Measurements from ENCODE around the gene TOX2.

TOX2 gene

GRCh38 chr20:43977962-43978361 lies 63.3 kb downstream of the TOX2 start:
- DNase-seq: no peak

- DNase-seq: no peak
Measured at GRCh38 chr20:43979576-43980105, 65.0 kb downstream of the TOX2 start.

- DNase-seq: no peak
Measured at GRCh38 chr20:43981540-43981939, 66.9 kb downstream of the TOX2 start.

- DNase-seq: no peak
Measured at GRCh38 chr20:43982016-43982415, 67.4 kb downstream of the TOX2 start.

GRCh38 chr20:43982886-43983285 lies 68.2 kb downstream of the TOX2 start:
- DNase-seq: no peak

- DNase-seq: no peak
Measured at GRCh38 chr20:43983359-43983758, 68.7 kb downstream of the TOX2 start.

- DNase-seq: no peak
Measured at GRCh38 chr20:43983904-43984361, 69.3 kb downstream of the TOX2 start.

GRCh38 chr20:43984587-43984986 lies 69.9 kb downstream of the TOX2 start:
- DNase-seq: no peak

- no peak for DNase-seq
Measured at GRCh38 chr20:43985121-43985520, 70.5 kb downstream of the TOX2 start.

- DNase-seq: no peak
Measured at GRCh38 chr20:43985608-43986316, 71.1 kb downstream of the TOX2 start.

GRCh38 chr20:43987018-43987417 lies 72.4 kb downstream of the TOX2 start:
- DNase-seq: no peak

GRCh38 chr20:43987531-43987930 lies 72.9 kb downstream of the TOX2 start:
- DNase-seq: no peak

- no peak for DNase-seq
Measured at GRCh38 chr20:43988451-43988850, 73.8 kb downstream of the TOX2 start.

GRCh38 chr20:43988867-43989266 lies 74.2 kb downstream of the TOX2 start:
- DNase-seq: no peak

GRCh38 chr20:43991261-43991660 lies 76.6 kb downstream of the TOX2 start:
- no peak for DNase-seq

- DNase-seq: no peak
Measured at GRCh38 chr20:43991982-43992381, 77.3 kb downstream of the TOX2 start.

- no peak for DNase-seq
Measured at GRCh38 chr20:43992885-43993284, 78.2 kb downstream of the TOX2 start.

- DNase-seq: no peak
Measured at GRCh38 chr20:43993560-43993959, 78.9 kb downstream of the TOX2 start.

GRCh38 chr20:43994486-43995100 lies 79.9 kb downstream of the TOX2 start:
- no peak for DNase-seq

- no peak for DNase-seq
Measured at GRCh38 chr20:43995645-43996044, 81.0 kb downstream of the TOX2 start.

- DNase-seq: no peak
Measured at GRCh38 chr20:43996240-43996930, 81.7 kb downstream of the TOX2 start.

GRCh38 chr20:43999848-44000247 lies 85.2 kb downstream of the TOX2 start:
- DNase-seq: no peak
